ENCODE results near the gene YIF1A.
A peak's percentile ranks its signal among the peaks of the same experiment; 100 is the strongest.

Gene YIF1A, protein sequence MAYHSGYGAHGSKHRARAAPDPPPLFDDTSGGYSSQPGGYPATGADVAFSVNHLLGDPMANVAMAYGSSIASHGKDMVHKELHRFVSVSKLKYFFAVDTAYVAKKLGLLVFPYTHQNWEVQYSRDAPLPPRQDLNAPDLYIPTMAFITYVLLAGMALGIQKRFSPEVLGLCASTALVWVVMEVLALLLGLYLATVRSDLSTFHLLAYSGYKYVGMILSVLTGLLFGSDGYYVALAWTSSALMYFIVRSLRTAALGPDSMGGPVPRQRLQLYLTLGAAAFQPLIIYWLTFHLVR

DNA sequence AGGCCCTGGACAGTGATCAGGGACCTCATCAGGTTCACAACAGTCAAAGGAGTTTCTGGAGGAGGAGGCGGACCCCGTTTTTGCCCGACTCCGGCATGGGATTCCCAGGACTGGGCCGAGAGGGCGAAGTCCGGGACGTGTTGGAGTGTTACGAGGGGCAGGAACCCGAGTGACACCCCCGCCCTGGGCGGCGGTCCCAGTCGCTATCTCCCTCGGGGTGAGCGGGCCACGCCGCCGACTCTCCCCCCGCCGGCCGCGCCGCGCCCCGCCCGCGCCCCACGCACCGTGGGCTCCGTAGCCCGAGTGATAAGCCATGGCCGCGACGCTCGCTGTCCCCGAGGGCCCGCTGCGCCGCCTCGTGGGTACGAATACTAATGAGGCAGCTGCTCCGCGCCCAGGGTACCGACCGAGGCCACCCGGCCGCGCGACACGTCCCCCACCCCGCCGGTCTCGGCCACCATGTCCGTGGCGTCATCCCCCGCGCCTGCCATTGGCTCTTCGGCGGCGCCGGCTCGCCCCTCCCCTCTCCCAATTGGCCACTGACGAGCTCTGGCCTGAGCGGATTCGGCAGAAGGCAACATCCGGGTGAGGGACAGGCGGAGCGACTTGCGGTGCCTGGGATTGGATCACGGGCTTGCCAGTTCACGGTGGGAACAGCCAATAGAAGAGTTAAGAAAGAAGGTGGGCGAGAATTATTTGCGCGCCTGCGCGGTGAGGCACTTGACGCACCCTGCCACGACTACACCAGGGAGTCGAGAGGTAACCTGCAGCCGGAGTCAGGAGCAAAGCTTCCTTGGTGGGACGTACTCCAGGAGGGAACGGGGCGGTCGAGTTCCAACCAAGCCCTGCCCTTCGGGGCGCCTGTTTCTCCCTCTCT lies at the start of gene YIF1A:
Gene YIF1A (minus strand): TSS at position 473 of the 877 bp plus-strand sequence. CDS start 158 bp downstream, at position 315.
- H3K4me3 ChIP-seq (ENCODE audit: low read depth, low read length), result peak within 1 kb of the TSS; percentile 75
- TF ChIP-seq, protein P1, sequence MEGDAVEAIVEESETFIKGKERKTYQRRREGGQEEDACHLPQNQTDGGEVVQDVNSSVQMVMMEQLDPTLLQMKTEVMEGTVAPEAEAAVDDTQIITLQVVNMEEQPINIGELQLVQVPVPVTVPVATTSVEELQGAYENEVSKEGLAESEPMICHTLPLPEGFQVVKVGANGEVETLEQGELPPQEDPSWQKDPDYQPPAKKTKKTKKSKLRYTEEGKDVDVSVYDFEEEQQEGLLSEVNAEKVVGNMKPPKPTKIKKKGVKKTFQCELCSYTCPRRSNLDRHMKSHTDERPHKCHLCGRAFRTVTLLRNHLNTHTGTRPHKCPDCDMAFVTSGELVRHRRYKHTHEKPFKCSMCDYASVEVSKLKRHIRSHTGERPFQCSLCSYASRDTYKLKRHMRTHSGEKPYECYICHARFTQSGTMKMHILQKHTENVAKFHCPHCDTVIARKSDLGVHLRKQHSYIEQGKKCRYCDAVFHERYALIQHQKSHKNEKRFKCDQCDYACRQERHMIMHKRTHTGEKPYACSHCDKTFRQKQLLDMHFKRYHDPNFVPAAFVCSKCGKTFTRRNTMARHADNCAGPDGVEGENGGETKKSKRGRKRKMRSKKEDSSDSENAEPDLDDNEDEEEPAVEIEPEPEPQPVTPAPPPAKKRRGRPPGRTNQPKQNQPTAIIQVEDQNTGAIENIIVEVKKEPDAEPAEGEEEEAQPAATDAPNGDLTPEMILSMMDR (IDR thresholded peaks at IDR 0.05; ENCODE audit: low read depth, low read length, missing control alignments), result no peak
- peak; percentile 99 for DNase-seq (ENCODE audit: low read depth)

DNA sequence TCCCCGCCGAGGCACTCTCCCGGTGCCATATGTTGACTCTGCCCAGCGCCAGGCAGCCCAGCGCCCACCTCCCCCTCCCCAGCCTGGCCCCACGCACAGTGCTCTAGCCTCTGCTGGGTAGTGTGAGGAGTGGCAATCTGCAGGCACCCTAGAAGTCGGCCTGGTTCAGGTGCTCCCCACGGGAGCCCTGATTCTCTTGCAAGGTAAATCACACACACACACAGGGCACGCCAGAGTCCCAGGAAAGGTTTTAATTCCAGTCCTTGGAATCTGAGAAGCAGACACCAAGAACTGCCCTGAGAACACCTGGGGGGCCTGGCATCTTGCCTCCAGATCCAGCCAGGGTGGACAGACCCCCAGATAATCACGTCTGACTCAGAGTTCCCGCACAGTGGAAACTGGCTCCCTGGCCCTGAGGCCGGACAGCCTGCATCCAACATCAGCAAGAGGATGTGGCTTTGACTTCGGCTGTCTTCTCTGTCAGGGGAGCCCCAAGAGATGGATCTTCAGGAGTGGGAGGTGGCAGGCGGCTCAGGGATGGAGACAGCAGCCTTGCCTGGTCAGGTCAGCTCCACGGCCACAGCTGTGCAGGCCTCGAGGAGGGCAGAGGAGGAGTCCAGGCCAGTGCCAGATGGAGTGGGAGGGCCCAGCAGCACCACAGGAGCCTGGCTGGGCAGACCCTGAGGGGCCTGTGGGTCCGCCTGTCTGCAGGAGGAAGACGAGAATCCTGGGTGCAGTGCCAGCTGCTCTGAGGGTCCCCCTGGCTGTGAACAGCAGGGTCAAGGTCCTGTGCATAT lies 48.4 kb upstream of the YIF1A start:
- DNase-seq (ENCODE audit: low read depth), result no peak
- TF ChIP-seq, protein P1 (IDR thresholded peaks at IDR 0.05; ENCODE audit: low read depth, low read length, missing control alignments), result no peak
- no peak overlapping the region for H3K4me3 ChIP-seq (ENCODE audit: low read depth, low read length)

DNA sequence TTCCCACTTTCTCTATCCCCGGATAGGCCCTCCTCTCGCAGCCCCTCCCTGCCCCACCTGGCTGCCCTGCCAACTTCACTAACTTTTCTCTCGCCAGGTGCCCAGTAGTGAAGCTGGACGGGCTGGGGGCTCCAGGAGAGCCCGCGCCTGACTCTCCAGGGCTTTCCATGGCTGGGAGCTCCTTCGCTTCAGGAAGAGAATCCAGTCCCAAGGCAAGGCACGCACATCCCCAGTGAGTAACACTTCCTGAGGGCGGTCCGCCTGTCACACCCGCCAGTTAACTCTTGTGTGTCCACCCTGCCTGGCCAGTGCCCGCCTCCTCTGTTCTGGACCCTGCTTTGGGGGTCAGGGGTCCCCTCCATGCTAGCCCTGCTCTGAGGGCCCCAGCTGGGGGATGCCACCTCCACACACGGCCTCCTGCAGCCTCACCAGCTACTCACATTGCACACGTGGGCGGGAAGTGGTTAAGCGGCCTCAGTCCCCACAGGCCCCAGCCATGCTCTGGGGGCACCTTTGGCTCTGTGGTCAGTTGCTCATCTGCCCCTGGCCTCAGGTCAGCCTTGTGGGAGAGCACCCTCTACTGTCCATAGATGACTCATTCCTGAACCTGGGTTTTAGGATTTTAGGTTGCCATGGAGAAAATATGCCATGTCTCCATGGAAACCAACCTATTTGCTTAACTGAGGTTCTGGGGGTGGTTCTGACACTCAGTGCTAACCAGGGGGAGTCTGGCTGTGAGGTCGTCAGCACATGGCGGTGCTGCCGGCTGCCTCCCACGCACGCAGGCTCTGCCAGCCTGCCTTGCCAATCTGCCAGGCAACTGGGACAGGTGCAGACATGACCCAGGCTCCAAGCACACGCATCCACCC lies 47.5 kb upstream of the YIF1A start, which contains the start of gene RIN1:
Gene RIN1 (minus strand): TSS at position 201 of the 869 bp plus-strand sequence. CDS start 32 bp downstream, at position 169.
- DNase-seq (ENCODE audit: low read depth), result peak; percentile 50
- TF ChIP-seq, protein P1 (IDR thresholded peaks at IDR 0.05; ENCODE audit: low read depth, low read length, missing control alignments), result peak; percentile 13
- H3K4me3 ChIP-seq (ENCODE audit: low read depth, low read length), result no peak within 1 kb of the TSS

DNA sequence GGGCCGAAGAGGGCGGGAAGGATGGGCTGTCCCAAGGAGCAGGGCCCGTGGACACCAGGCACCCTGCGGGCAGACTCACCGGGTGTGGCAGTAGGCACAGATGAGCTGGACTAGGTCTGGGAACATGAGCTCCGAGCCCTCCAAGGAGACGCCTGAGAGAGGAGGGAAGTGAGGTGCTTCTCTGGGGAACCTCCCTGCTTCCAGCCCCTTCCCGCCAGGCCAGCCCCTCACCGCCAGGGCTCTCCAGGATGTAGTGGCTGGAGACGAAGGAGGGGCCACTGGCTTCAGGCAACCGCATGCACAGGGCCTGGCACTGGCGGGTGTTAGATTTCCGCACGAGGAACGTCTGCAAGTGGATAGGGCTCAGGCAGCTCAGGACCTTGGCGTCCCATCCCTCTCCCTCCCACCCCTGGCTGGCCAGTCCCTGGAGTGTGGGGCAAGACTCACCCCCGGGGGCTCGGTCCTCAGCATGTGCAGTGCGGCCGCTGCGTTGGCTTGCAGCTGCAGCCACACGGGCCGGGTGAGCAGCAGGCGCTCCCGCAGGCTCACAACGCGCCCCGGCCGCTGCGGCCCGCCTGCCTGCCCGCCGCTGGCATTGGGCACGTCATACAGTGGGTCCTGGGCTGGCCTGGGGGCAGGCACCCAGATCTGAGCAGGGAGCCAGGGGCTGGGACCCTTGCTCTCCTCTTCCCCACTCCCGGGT lies 46.7 kb upstream of the YIF1A start:
- TF ChIP-seq, protein P1 (IDR thresholded peaks at IDR 0.05; ENCODE audit: low read depth, low read length, missing control alignments), result no peak
- H3K4me3 ChIP-seq (ENCODE audit: low read depth, low read length), result no peak overlapping the region
- no peak for DNase-seq (ENCODE audit: low read depth)

DNA sequence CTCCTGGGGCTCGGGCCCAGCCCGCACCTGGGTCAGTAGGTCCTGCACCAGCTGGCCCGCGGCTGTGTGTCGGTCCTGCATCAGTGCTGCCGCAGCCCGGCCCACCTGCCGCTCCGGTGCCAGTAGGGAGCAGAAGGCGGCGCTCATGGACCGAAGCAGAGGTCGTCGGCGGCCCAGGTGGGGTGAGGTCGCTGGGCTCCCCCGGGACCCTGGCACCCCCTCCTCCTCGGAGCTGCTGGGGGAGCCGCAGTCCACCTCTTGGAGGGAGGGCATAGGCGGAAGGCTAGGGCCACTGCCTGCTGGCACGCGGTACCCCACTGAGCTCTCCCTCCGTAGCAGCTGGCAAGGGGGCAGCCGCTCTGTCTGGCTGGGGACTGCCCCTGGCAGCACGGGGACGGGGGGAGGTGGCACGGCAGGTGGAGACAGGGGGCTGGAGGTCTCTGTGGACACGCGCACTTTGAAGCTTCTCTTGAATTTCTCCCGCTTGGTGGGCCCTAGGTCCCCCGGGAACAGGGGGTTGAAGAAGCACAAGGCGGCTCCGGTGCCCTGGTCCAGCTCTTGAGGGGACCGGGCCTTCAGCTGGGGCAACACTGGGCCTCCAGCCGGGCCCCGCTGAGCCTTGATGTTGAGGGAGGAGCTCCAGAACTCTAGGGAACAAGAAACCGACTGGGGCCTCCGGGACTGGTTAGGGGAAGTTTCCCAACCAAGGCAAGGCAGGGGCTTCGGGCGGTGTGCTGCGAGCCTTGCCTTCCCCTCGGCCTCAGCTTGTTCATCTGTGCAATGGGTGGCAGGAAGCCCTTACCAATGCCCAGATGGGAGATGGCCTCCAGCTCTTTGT lies 45.9 kb upstream of the YIF1A start:
- H3K4me3 ChIP-seq (ENCODE audit: low read depth, low read length), result no peak overlapping the region
- no peak for DNase-seq (ENCODE audit: low read depth)
- TF ChIP-seq, protein P1 (IDR thresholded peaks at IDR 0.05; ENCODE audit: low read depth, low read length, missing control alignments), result no peak

Measured in GM12864 (cell line).